HL-60 (cell line): ENCODE results near the gene CSF1.

Source experiments
- DNase-seq, 2 experiments: peaks; one replicate each; pipeline ENCODE4 v3.0.0-alpha.2; 2010 to 2020; ENCODE audit warnings: low read depth in 1 of 2, low spot score in 1 of 2
- H3K27ac ChIP-seq: fragments of 250-450 bp; sonication (Bioruptor Pico); replicated peaks from 2 replicates; pipeline ENCODE4 v1.5.1; 2020; ENCODE audit warnings: mild to moderate bottlenecking, moderate library complexity
- H3K27me3 ChIP-seq: fragments of 250-450 bp; sonication (Bioruptor Pico); 2 replicates; pipeline ENCODE4 v1.5.1; 2021; ENCODE audit warnings: mild to moderate bottlenecking, moderate library complexity; ENCODE audit not compliant: insufficient read depth, poor library complexity, severe bottlenecking
- H3K4me3 ChIP-seq: replicated peaks from 2 replicates; pipeline ENCODE4 v1.5.1; 2011; ENCODE audit warnings: mild to moderate bottlenecking, control low read depth, low read length; ENCODE audit not compliant: insufficient read depth
- GABPA ChIP-seq: IDR thresholded peaks from 2 replicates; pipeline ENCODE4 v1.6.1; 2012; ENCODE audit warnings: low read depth
- POLR2AphosphoS5 ChIP-seq: IDR thresholded peaks from 2 replicates; pipeline ENCODE4 v1.6.1; 2012; ENCODE audit warnings: low read depth
- SPI1 ChIP-seq: IDR thresholded peaks from 2 replicates; pipeline ENCODE4 v1.6.1; 2012; ENCODE audit warnings: low read depth, mild to moderate bottlenecking, borderline replicate concordance
- TF ChIP-seq, protein P1 (sequence below): IDR thresholded peaks from 2 replicates; pipeline ENCODE4 v1.6.1; 2012; ENCODE audit warnings: low read depth; ENCODE audit not compliant: insufficient replicate concordance
- TF ChIP-seq, protein P2 (sequence below): IDR thresholded peaks from one replicate; pipeline ENCODE4 v1.5.1; 2011; ENCODE audit warnings: low read length, control low read depth, inconsistent platforms; ENCODE audit not compliant: insufficient read depth

CSF1 gene

GRCh38 chr1:109896681-109897080, 14.0 kb upstream of the CSF1 start:
- DNase-seq, result no peak
- H3K27ac ChIP-seq, result no peak overlapping the region
- no peaks in the 10 kb centered on the region for H3K27me3 ChIP-seq
- no peak overlapping the region for H3K4me3 ChIP-seq
- TF ChIP-seq, protein P1, sequence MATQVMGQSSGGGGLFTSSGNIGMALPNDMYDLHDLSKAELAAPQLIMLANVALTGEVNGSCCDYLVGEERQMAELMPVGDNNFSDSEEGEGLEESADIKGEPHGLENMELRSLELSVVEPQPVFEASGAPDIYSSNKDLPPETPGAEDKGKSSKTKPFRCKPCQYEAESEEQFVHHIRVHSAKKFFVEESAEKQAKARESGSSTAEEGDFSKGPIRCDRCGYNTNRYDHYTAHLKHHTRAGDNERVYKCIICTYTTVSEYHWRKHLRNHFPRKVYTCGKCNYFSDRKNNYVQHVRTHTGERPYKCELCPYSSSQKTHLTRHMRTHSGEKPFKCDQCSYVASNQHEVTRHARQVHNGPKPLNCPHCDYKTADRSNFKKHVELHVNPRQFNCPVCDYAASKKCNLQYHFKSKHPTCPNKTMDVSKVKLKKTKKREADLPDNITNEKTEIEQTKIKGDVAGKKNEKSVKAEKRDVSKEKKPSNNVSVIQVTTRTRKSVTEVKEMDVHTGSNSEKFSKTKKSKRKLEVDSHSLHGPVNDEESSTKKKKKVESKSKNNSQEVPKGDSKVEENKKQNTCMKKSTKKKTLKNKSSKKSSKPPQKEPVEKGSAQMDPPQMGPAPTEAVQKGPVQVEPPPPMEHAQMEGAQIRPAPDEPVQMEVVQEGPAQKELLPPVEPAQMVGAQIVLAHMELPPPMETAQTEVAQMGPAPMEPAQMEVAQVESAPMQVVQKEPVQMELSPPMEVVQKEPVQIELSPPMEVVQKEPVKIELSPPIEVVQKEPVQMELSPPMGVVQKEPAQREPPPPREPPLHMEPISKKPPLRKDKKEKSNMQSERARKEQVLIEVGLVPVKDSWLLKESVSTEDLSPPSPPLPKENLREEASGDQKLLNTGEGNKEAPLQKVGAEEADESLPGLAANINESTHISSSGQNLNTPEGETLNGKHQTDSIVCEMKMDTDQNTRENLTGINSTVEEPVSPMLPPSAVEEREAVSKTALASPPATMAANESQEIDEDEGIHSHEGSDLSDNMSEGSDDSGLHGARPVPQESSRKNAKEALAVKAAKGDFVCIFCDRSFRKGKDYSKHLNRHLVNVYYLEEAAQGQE, result no peak
- TF ChIP-seq POLR2AphosphoS5 (no peak), GABPA (no peak), SPI1 (no peak)
- TF ChIP-seq, protein P2, sequence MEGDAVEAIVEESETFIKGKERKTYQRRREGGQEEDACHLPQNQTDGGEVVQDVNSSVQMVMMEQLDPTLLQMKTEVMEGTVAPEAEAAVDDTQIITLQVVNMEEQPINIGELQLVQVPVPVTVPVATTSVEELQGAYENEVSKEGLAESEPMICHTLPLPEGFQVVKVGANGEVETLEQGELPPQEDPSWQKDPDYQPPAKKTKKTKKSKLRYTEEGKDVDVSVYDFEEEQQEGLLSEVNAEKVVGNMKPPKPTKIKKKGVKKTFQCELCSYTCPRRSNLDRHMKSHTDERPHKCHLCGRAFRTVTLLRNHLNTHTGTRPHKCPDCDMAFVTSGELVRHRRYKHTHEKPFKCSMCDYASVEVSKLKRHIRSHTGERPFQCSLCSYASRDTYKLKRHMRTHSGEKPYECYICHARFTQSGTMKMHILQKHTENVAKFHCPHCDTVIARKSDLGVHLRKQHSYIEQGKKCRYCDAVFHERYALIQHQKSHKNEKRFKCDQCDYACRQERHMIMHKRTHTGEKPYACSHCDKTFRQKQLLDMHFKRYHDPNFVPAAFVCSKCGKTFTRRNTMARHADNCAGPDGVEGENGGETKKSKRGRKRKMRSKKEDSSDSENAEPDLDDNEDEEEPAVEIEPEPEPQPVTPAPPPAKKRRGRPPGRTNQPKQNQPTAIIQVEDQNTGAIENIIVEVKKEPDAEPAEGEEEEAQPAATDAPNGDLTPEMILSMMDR, result no peak

DNA sequence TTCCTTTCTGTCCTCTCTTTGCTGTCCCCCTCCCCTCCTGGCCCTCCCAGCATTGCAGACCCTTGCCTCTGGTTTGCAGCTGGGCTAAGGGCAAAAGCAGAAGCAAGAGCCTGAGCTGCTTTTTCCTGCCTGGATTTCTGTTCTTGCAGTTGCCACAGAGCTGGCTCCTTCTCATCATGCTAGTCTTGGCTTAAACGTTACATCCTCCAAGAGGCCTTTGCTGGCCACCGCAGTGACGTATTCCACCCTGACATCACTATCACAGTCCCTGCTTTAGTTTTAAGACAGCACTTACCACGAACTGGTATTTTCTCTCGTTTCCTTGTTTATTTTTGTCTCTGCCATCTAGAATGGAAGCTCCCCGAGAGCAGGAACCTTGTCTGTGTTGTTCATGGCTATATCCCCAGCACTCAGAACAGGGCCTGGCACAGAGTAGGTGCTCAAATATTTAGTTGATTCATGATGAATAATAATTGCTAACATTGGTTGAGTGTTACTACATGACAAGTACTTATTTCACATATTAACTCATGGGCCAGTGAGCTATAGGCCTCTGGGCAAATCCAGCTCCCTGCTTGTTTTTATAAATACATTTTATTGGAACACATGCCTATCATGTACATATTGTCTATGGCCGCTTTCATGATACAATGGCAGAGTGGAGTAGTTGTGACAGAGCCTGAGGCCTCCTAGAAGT, 13.2 kb upstream of the CSF1 start:
- TF ChIP-seq POLR2AphosphoS5, result no peak
- TF ChIP-seq, protein P1, result no peak
- TF ChIP-seq, protein P2, result no peak
- no peak for TF ChIP-seq GABPA
- no peak for TF ChIP-seq SPI1

DNA sequence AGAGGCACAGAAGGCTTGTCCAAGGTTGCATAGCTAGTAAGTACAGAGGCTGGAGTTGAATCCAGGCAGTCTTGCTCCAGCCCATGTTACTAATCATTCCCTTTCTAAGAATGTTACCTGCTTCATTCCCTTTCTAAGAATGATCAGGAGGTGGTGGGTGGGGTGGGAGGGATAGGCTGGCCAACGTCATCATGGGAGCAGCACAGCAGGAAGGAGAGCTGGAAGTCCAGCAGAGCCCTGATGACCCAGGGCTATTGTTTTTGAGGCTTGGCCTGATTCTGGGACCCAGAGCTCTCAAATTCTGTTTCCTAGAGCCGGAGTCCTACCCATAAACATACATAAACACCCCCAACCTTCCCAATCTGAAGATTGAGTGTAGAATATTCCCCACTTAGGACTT, 11.8 kb upstream of the CSF1 start:
- DNase-seq, result no peak
- no peak for TF ChIP-seq SPI1
- no peak for TF ChIP-seq POLR2AphosphoS5
- TF ChIP-seq, protein P2, result no peak
- TF ChIP-seq, protein P1, result no peak

More for the DNA sequence above, 13.2 kb upstream of the CSF1 start:
- Histone ChIP-seq H3K27me3 (no peaks in the 10 kb centered on the region), H3K27ac (no peak overlapping the region), H3K4me3 (no peak overlapping the region)
- DNase-seq, result peak in 1 of 2 experiments; percentile 47

More for the DNA sequence above, 11.8 kb upstream of the CSF1 start:
- Histone ChIP-seq H3K27ac (no peak overlapping the region), H3K4me3 (no peak overlapping the region), H3K27me3 (no peaks in the 10 kb centered on the region)
